Endothelial cell of umbilical vein (primary cell): ENCODE data around the gene PCGF3. TPM values are rescaled to one million over a fixed set of nuclear protein-coding genes. Genes with fewer than 3 reads are reported as not detected.

Experiments used
- BruUV-seq: library from RNA; stranded (reverse); fragments of 400-500 nt; replicated peaks from 2 replicates; lab custom pipeline; 2021; lab: Mats Ljungman, UMichigan
- CTCF ChIA-PET: fragments of 300-600, 350-600 bp; sonication (Branson Sonifier 250); formaldehyde crosslinking; loops from one replicate; lab custom pipeline; 2021; ENCODE audit warnings: antibody characterized with exemption, inconsistent platforms; lab: Charles Lee
- POLR2A ChIA-PET: fragments of 300-600, 350-600 bp; sonication (Branson Sonifier 250); formaldehyde crosslinking; loops from one replicate; lab custom pipeline; 2021; ENCODE audit warnings: antibody characterized with exemption, inconsistent platforms; lab: Charles Lee
- DNase-seq: peaks from one replicate; pipeline ENCODE4 v3.0.0-alpha.2; 2011; ENCODE audit warnings: low read depth, low spot score
- FAIRE-seq: peaks from 2 replicates; lab custom pipeline; 2011; peaks lifted over from hg19 to GRCh38; lab: Jason Lieb, UNC
- H2AFZ ChIP-seq: 2 replicates; pipeline ENCODE4 v1.6.0; 2012; ENCODE audit warnings: low read depth, low read length, control low read depth, inconsistent platforms
- H3K27ac ChIP-seq: 2 replicates; pipeline ENCODE4 v1.5.1; 2011; ENCODE audit warnings: low read depth, mild to moderate bottlenecking, control low read depth, low read length, moderate library complexity; ENCODE audit not compliant: insufficient read depth
- H3K27me3 ChIP-seq, 2 experiments: 2 replicates each; pipeline versions ENCODE4 v1.6.0 to v1.6.1; 2011; ENCODE audit warnings: low read length in 2 of 2, mixed read lengths in 1 of 2; ENCODE audit not compliant: control insufficient read depth in 2 of 2, insufficient read depth in 2 of 2
- H3K36me3 ChIP-seq, 2 experiments: 2 replicates in 1 of 2; 3 replicates in 1 of 2; pipeline ENCODE4 v1.5.1; 2011; ENCODE audit warnings: low read length in 2 of 2, mild to moderate bottlenecking in 1 of 2, moderate library complexity in 1 of 2; ENCODE audit not compliant: control insufficient read depth in 2 of 2, insufficient read depth in 2 of 2; ENCODE audit errors: extremely low read depth in 1 of 2
- H3K4me1 ChIP-seq: 3 replicates; pipeline ENCODE4 v1.5.1; 2011; ENCODE audit warnings: mild to moderate bottlenecking, low read length; ENCODE audit not compliant: control insufficient read depth, insufficient read depth; ENCODE audit errors: extremely low read depth
- H3K4me2 ChIP-seq: 2 replicates; pipeline ENCODE4 v1.6.1; 2011; ENCODE audit warnings: low read length, control low read depth, mixed read lengths; ENCODE audit not compliant: insufficient read depth
- H3K4me3 ChIP-seq, 3 experiments: fragments of 200-600 bp in 1 of 3; sonication (generic), shearing (Covaris generic) in 1 of 3; replicated peaks in 1 of 3; 2 replicates each; pipeline ENCODE4 v1.5.1; 2011 to 2016; ENCODE audit warnings: control low read depth in 3 of 3, low read length in 3 of 3, mild to moderate bottlenecking in 2 of 3, inconsistent platforms in 1 of 3, low read depth in 1 of 3, moderate library complexity in 1 of 3; ENCODE audit not compliant: insufficient read depth in 1 of 3
- H3K79me2 ChIP-seq: 2 replicates; pipeline ENCODE4 v1.6.0; 2012; ENCODE audit warnings: low read length, inconsistent platforms; ENCODE audit not compliant: control insufficient read depth, insufficient read depth
- H3K9ac ChIP-seq: replicated peaks from 2 replicates; pipeline ENCODE3; 2011; ENCODE audit warnings: low read length, control low read depth; ENCODE audit not compliant: insufficient read depth; ENCODE audit errors: extremely low read depth
- H3K9me1 ChIP-seq: replicated peaks from 3 replicates; pipeline ENCODE4 v1.6.0; 2011; ENCODE audit warnings: mild to moderate bottlenecking, low read length; ENCODE audit not compliant: control insufficient read depth, insufficient read depth; ENCODE audit errors: extremely low read depth
- H3K9me3 ChIP-seq: replicated peaks from 2 replicates; pipeline ENCODE4 v1.5.1; 2012; ENCODE audit warnings: low read length, inconsistent platforms; ENCODE audit not compliant: control insufficient read depth, insufficient read depth
- H4K20me1 ChIP-seq: replicated peaks from 2 replicates; pipeline ENCODE3; 2011; ENCODE audit warnings: mild to moderate bottlenecking, low read length; ENCODE audit not compliant: control insufficient read depth, insufficient read depth; ENCODE audit errors: extremely low read depth
- CTCF ChIP-seq, 2 donors: IDR thresholded peaks; 1 replicate in 1 of 2; 2 replicates in 1 of 2; pipeline ENCODE4 v1.5.1; 2011; ENCODE audit warnings: low read length in 2 of 2, mild to moderate bottlenecking in 2 of 2, moderate library complexity in 2 of 2, control low read depth in 1 of 2, inconsistent platforms in 1 of 2, low read depth in 1 of 2; ENCODE audit not compliant: insufficient read depth in 1 of 2; ENCODE audit errors: extremely low read depth in 1 of 2
- EZH2 ChIP-seq: IDR thresholded peaks from 2 replicates; pipeline ENCODE4 v1.6.1; 2012; ENCODE audit warnings: borderline replicate concordance, low read depth, mild to moderate bottlenecking, moderate library complexity, low read length, inconsistent platforms; ENCODE audit not compliant: severe bottlenecking
- GATA2 ChIP-seq: IDR thresholded peaks from 2 replicates; pipeline ENCODE4 v1.7.0; 2011; ENCODE audit warnings: low read depth, mild to moderate bottlenecking, moderate library complexity, mixed read lengths, low read length; ENCODE audit not compliant: insufficient read length, insufficient read depth
- JUN ChIP-seq: IDR thresholded peaks from 2 replicates; pipeline ENCODE4 v1.6.1; 2011; ENCODE audit warnings: borderline replicate concordance, low read depth; ENCODE audit not compliant: insufficient read length, insufficient read depth
- POLR2AphosphoS5 ChIP-seq: IDR thresholded peaks from 2 replicates; pipeline ENCODE4 v1.6.1; 2012; ENCODE audit warnings: low read depth, mild to moderate bottlenecking, control low read depth, low read length, moderate library complexity; ENCODE audit not compliant: insufficient read depth
- dilution Hi-C: fragments of 300-500 bp; cut with MboI; formaldehyde crosslinking; loops from one replicate; pipeline ENCODE4 v1.15.0; 2019; ENCODE audit warnings: low sequenced_read_pairs; ENCODE audit not compliant: extremely low pct_ligation_motif_present
- intact Hi-C: fragments of 100-400 bp; cut with micrococcal nuclease; formaldehyde crosslinking; loops from one replicate; pipeline ENCODE4 v1.10.0; 2022
- polyA plus RNA-seq, 4 experiments: library from polyadenylated mRNA; depleted of rRNA in 3 of 4; stranded (reverse) in 3 of 4; unstranded in 1 of 4; fragments of >200 nt; gene quantifications; 2 replicates each; pipeline versions ENCODE4 v1.2.1 to v1.2.3, GENCODE V29; 2011 to 2012; ENCODE audit warnings: missing spikeins in 1 of 4
- total RNA-seq: library from RNA; stranded (reverse); gene quantifications from 2 replicates; pipeline ENCODE4 v1.2.3, GENCODE V29; 2021

PCGF3 gene
- total and polyA plus RNA-seq, 2 donors (not counting 3 experiments of a cell fraction or from before 2014, with no cell fraction given), result 70.2 to 91.8 TPM

- BruUV-seq, result no TSS peak
- Histone ChIP-seq H3K27me3 (no peaks in the 10 kb centered on the region), H3K9ac (no peak overlapping the region), H3K27ac (no peak overlapping the region), H4K20me1 (peaks cover 3% of the 10 kb centered on the region), H3K4me1 (no peaks in the 10 kb centered on the region), H3K9me1 (no peaks in the 10 kb centered on the region), H3K4me2 (no peak overlapping the region), H3K79me2 (no peaks in the 10 kb centered on the region), H2AFZ (no peak overlapping the region), H3K36me3 (peaks cover 9 to 25% of the 10 kb centered on the region in 2 experiments), H3K4me3 (no peak overlapping the region), H3K9me3 (no peaks in the 10 kb centered on the region)
- dilution Hi-C loops, result no loop called here
- ChIA-PET POLR2A (no interaction called here), CTCF (no interaction called here)
- FAIRE-seq (no peak), DNase-seq (no peak)
- TF ChIP-seq JUN (no peak), CTCF (IDR thresholded peaks at IDR 0.05; ENCODE audit: extremely low read depth in 1 of 2, insufficient read depth in 1 of 2, low read depth in 1 of 2, low read length in 2 of 2) (no peak), GATA2 (no peak), EZH2 (no peak), POLR2AphosphoS5 (no peak)
- intact Hi-C loops, result loop anchor here (5.0 kb wide), 1 partner anchor 243 kb away; the partner anchor contains the start of gene IDUA
Observed at GRCh38 chr4:744212-744841, 38.7 kb downstream of the PCGF3 start.
